Activated T-cell treated with anti-CD3 and anti-CD28 coated beads, Interleukin-2, amount 50 U/mL, for 4 hours (primary cell): ENCODE results near the gene HOXB9. TPM values are rescaled to one million over a fixed set of nuclear protein-coding genes. Genes with fewer than 3 reads are reported as not detected.

Source experiments
- ATAC-seq, 2 donors: fragments of 200-7000 bp; cut with Tn5 transposase; one replicate each; pipeline ENCODE4 v1.10.0; 2021
- DNase-seq: peaks from one replicate; pipeline ENCODE4 v3.0.0-alpha.2; 2020
- H3K27me3 Mint-ChIP-seq: one replicate; pipeline ENCODE4 v1.8.0; 2021; ENCODE audit warnings: low read depth, mixed read lengths
- H3K36me3 Mint-ChIP-seq: one replicate; pipeline ENCODE4 v1.8.0; 2022; ENCODE audit warnings: mixed read lengths; ENCODE audit not compliant: insufficient read depth
- H3K4me1 Mint-ChIP-seq: one replicate; pipeline ENCODE4 v1.8.0; 2021; ENCODE audit warnings: low read depth, mixed read lengths
- H3K4me3 Mint-ChIP-seq: one replicate; pipeline ENCODE4 v1.8.0; 2021; ENCODE audit warnings: mild to moderate bottlenecking, moderate library complexity, mixed read lengths
- H3K9me3 Mint-ChIP-seq: one replicate; pipeline ENCODE4 v1.8.0; 2021; ENCODE audit warnings: mixed read lengths
- total RNA-seq, 3 donors: library from RNA; stranded (reverse); gene quantifications; one replicate each; pipeline ENCODE4 v1.2.1, GENCODE V29; 2021

HOXB9 gene
- total RNA-seq, 3 donors from 2014 or later: 0.63 to 1.4 (median 1.2) TPM

- Mint-ChIP-seq H3K27me3 (peaks cover 92% of the 10 kb centered on the region), H3K36me3 (no peaks in the 10 kb centered on the region), H3K4me1 (peaks cover 27% of the 10 kb centered on the region), H3K9me3 (no peaks in the 10 kb centered on the region), H3K4me3 (peak overlapping the region; percentile 85)
- no peak for ATAC-seq
- DNase-seq: peak; percentile 33
Measured at GRCh38 chr17:48586355-48587258, 39.6 kb downstream of the HOXB9 start.

- Mint-ChIP-seq H3K36me3 (no peaks in the 10 kb centered on the region), H3K9me3 (no peaks in the 10 kb centered on the region), H3K27me3 (peaks cover 91% of the 10 kb centered on the region), H3K4me3 (peak overlapping the region; percentile 9), H3K4me1 (peaks cover 46% of the 10 kb centered on the region)
- ATAC-seq: no peak
- DNase-seq: no peak
Measured at GRCh38 chr17:48584223-48584741, 41.9 kb downstream of the HOXB9 start.

DNA sequence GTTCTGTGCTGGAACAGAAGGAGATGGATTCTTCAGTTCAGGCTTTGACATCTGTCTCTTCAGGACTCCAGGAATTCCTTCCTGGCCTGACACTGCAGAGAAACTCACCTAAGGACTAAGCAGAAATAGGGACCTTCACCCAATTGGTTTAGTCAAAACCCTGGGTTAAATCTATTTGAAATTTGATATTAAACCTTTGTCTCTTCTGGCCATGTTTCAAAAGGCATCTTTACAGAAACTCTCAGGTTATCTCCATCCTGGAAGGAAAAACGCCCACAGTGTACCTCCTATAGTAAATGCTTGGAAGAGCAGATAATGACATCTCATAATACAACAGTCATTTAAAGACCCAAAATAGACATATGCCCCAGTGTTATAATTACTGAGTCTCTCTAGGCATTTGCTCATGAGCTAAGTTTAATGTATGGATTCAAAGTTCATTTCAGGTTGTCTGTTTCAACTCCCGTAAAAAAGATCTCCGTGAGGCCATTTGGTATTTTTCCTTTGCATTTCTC lies 42.4 kb downstream of the HOXB9 start:
- Mint-ChIP-seq H3K9me3 (no peaks in the 10 kb centered on the region), H3K4me1 (peaks cover 51% of the 10 kb centered on the region), H3K27me3 (peaks cover 92% of the 10 kb centered on the region), H3K36me3 (no peaks in the 10 kb centered on the region), H3K4me3 (peak overlapping the region; percentile 9)
- ATAC-seq (no peak), DNase-seq (no peak)

DNA sequence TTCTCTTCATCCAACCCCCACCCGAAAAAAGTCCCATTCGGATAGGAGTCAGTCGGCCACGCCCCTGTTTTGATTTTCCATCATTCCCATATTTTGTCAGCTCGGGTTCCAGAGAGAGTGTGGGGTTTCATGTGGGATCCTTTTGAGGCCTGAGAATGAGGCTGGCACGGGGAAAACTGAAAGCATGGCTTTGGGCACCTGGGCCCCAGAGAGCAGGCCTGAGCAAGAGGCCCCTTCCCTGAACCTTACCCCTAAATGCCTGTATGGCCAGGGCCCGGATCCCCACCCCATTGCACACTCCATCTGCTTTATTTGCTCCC lies 43.4 kb downstream of the HOXB9 start:
- DNase-seq (no peak), ATAC-seq (no peak)
- peaks cover 55% of the 10 kb centered on the region for H3K4me1 Mint-ChIP-seq
- peaks cover 87% of the 10 kb centered on the region for H3K27me3 Mint-ChIP-seq
- H3K36me3 Mint-ChIP-seq: no peaks in the 10 kb centered on the region
- peak overlapping the region; percentile 72 for H3K4me3 Mint-ChIP-seq
- no peaks in the 10 kb centered on the region for H3K9me3 Mint-ChIP-seq

- Mint-ChIP-seq H3K9me3 (no peaks in the 10 kb centered on the region), H3K36me3 (no peaks in the 10 kb centered on the region), H3K27me3 (peaks cover 60% of the 10 kb centered on the region), H3K4me1 (peaks cover 55% of the 10 kb centered on the region), H3K4me3 (peak overlapping the region; percentile 86)
- ATAC-seq (no peak), DNase-seq (no peak)
Measured at GRCh38 chr17:48579760-48580554, 46.2 kb downstream of the HOXB9 start.

DNA sequence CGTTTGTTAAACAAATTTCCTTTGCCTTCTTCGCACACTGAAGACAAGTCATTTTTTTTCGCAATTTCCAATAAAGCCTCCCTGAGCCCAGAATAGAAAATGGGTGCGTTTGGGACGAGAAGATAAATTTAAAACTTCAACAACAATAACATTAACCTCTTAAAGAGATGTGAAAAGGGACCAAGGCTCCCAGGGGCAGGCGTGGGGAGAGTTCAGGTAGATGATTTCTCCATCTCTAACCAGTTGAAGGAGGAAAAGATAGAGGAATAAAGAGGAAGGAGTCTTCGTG lies 46.7 kb downstream of the HOXB9 start:
- DNase-seq (no peak), ATAC-seq (no peak)
- no peaks in the 10 kb centered on the region for H3K9me3 Mint-ChIP-seq
- peak overlapping the region; percentile 86 for H3K4me3 Mint-ChIP-seq
- H3K27me3 Mint-ChIP-seq: peaks cover 58% of the 10 kb centered on the region
- H3K4me1 Mint-ChIP-seq: peaks cover 53% of the 10 kb centered on the region
- no peaks in the 10 kb centered on the region for H3K36me3 Mint-ChIP-seq

GRCh38 chr17:48578616-48579470 lies 47.3 kb downstream of the HOXB9 start:
- peak overlapping the region; percentile 86 for H3K4me3 Mint-ChIP-seq
- H3K4me1 Mint-ChIP-seq: peaks cover 53% of the 10 kb centered on the region
- peak; percentile 50 to 60 for ATAC-seq
- H3K9me3 Mint-ChIP-seq: no peaks in the 10 kb centered on the region
- peak; percentile 26 for DNase-seq
- H3K27me3 Mint-ChIP-seq: peaks cover 56% of the 10 kb centered on the region
- no peaks in the 10 kb centered on the region for H3K36me3 Mint-ChIP-seq

DNA sequence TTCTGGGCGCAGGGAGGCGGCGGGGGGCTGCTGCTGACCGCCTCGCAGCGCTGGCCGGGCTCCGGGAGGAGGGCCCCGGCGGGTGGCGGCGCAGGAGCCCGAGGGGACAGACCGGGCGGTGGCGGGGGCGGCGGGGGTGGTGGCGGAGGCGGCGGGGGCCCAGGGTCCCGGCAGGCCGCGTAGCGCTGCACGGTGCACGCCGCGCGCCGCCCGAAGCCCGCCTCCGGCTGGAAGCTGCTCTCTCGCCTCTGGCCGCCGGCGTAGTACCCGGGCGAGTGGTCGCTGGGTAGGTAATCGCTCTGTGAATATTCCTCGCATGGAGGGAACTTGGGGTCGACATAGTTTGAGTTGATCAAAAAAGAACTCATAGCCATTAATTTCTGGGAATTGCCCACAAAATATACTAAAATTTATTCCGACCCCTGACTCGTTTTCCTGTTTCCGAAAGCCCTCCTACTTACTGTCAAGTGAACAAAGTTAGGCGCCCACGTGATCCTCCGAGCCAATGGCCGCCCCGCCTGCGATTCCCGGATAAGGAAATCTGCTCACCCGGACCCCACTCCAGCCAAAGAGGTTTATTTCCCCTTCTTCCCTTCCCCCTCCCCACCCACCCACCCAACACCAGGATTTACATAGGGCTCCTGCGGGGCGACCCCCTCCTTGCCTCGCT lies 48.1 kb downstream of the HOXB9 start, which contains the start of gene HOXB4:
Gene HOXB4 (minus strand): TSS at position 405 of the 670 bp plus-strand sequence. CDS start 31 bp downstream, at position 374.
- Mint-ChIP-seq H3K4me1 (peaks cover 52% of the 10 kb centered on the region), H3K36me3 (no peaks in the 10 kb centered on the region), H3K9me3 (no peaks in the 10 kb centered on the region), H3K27me3 (peaks cover 49% of the 10 kb centered on the region), H3K4me3 (peak within 1 kb of the TSS; percentile 86)
- peak; percentile 70 to 74 for ATAC-seq
- peak; percentile 49 for DNase-seq

DNA sequence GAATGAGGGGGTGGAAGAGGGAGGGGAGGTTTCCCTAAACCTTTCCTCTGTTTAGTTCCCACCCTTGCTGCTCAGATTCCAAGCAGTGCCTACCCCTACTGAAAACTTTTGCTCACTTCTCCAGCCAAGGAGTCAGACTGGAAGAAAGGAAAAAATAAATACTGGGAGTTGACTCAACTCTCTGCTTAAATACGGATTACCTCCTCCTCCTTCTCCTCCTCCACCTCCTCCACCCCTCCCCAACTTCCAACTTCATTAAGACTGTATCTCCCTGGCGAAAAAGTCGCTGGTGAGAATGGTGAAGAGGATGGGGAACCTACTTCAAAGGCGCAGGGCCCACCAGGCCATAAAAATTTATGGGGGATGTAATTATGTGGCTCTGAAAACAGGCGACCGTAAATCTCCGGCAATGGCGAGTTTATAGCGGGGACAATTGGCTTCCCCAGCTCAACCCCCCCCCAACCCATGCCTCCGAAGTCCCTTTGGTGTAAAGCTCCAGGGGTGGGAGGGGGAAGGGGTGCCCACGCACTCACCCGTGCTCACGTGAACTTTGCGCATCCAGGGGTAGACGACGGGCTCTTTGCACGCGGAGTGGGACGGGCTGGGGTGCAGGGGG lies 48.7 kb downstream of the HOXB9 start:
- no peaks in the 10 kb centered on the region for H3K9me3 Mint-ChIP-seq
- peaks cover 43% of the 10 kb centered on the region for H3K27me3 Mint-ChIP-seq
- no peaks in the 10 kb centered on the region for H3K36me3 Mint-ChIP-seq
- peaks cover 49% of the 10 kb centered on the region for H3K4me1 Mint-ChIP-seq
- H3K4me3 Mint-ChIP-seq: peak overlapping the region; percentile 81
- DNase-seq: no peak
- peak; percentile 8 to 16 for ATAC-seq

GRCh38 chr17:48576479-48577309 lies 49.5 kb downstream of the HOXB9 start:
- DNase-seq (no peak), ATAC-seq (no peak)
- Mint-ChIP-seq H3K27me3 (peaks cover 37% of the 10 kb centered on the region), H3K4me3 (peak overlapping the region; percentile 81), H3K36me3 (no peaks in the 10 kb centered on the region), H3K4me1 (peaks cover 44% of the 10 kb centered on the region), H3K9me3 (no peaks in the 10 kb centered on the region)

- Mint-ChIP-seq H3K27me3 (peaks cover 29% of the 10 kb centered on the region), H3K4me3 (peak overlapping the region; percentile 35), H3K36me3 (no peaks in the 10 kb centered on the region), H3K9me3 (no peaks in the 10 kb centered on the region), H3K4me1 (peaks cover 36% of the 10 kb centered on the region)
- no peak for ATAC-seq
- DNase-seq: no peak
Measured at GRCh38 chr17:48575673-48576478, 50.3 kb downstream of the HOXB9 start.

DNA sequence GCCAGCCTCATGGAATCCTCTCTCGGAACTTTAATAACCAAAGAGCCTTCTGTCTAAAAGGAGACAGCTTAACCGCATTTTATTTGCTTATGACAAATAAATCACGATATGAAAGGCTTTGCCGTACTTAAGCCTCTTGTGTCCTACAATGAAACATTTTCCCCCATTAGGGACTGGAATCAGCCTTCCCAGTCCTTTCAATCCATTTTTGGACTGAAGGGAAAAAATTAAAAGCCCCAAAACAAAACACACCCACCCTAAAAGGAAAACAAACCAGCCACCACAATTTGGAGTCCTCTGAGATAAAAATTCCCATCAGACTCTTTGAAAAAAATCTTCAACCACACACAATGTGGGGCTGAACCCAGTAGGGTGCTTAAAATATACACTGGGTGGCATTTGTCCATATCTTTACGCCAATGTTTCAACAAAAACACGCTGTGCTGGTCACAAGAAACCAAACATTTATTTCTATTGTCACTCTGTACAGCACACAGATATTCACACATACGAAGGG lies 51.0 kb downstream of the HOXB9 start:
- Mint-ChIP-seq H3K4me1 (peaks cover 31% of the 10 kb centered on the region), H3K9me3 (no peaks in the 10 kb centered on the region), H3K36me3 (no peaks in the 10 kb centered on the region), H3K27me3 (peaks cover 21% of the 10 kb centered on the region), H3K4me3 (no peak overlapping the region)
- no peak for ATAC-seq
- no peak for DNase-seq
